ENCODE results near the gene AKAP8L. TPM values are rescaled to one million over a fixed set of nuclear protein-coding genes. Genes with fewer than 3 reads are reported as not detected.
A peak's percentile ranks its signal among the peaks of the same experiment; 100 is the strongest.

AKAP8L gene
- total RNA-seq, 4 donors from 2014 or later = 33.9 to 90.2 (median 63.4) TPM

DNA sequence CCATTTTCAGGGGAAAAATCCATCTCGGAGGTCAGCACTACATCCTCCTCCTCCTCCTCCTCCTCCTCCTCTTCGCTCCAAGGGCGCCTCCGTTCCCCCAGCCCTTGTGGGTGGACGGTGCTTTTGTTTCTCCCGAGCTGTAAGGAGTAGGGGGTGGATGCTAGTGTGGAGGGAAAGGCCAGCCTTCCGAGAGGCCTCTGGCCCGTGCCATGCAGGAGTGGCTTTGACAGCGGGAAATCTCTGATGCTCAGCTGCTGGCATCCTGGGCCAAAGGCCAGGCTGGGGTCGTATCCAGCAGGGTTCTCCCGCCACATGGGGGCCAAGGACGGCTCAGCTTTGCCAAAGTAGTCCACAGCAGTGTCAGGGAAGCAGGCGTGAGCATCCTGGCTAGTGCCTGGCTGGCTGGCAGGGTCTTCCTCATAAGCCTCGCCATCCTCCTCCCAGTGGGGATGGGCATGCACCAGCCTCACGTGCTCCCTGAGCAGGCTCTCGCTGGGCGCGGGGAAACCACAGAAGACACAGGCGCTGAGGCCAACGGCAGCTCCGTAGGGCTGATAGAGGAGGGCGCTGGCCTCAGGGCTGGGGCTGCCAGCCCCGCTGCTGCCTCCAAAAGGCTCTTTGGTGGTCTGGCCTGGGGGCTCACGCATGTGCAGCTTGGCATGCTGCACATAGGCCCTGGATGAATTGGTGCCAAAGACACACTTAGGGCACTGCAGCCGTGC is 20.5 kb upstream of the AKAP8L start:
- Histone ChIP-seq H3K4me1 (peaks cover 0 to 29% (median 19%) of the 10 kb centered on the region in 3 donors), H3K4me3 (no peak overlapping the region), H3K36me3 (peaks cover 0 to 6% (median 0%) of the 10 kb centered on the region in 3 donors), H3K27ac (peak overlapping the region in 1 of 4 donors; percentile 5), H3K27me3 (no peaks in the 10 kb centered on the region), H3K9me3 (no peaks in the 10 kb centered on the region)
- TF ChIP-seq, protein P1, sequence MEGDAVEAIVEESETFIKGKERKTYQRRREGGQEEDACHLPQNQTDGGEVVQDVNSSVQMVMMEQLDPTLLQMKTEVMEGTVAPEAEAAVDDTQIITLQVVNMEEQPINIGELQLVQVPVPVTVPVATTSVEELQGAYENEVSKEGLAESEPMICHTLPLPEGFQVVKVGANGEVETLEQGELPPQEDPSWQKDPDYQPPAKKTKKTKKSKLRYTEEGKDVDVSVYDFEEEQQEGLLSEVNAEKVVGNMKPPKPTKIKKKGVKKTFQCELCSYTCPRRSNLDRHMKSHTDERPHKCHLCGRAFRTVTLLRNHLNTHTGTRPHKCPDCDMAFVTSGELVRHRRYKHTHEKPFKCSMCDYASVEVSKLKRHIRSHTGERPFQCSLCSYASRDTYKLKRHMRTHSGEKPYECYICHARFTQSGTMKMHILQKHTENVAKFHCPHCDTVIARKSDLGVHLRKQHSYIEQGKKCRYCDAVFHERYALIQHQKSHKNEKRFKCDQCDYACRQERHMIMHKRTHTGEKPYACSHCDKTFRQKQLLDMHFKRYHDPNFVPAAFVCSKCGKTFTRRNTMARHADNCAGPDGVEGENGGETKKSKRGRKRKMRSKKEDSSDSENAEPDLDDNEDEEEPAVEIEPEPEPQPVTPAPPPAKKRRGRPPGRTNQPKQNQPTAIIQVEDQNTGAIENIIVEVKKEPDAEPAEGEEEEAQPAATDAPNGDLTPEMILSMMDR (IDR thresholded peaks at IDR 0.05) = no peak
- no peak for TF ChIP-seq POLR2A (IDR thresholded peaks at IDR 0.05)
- intact Hi-C loops (cut with DNase I) = no loop called here
- 60 to 96% methylated on average over 1 to 5 of the region's 25 CpGs for whole genome bisulfite sequencing, 2 donors
- DNase-seq = no peak

DNA sequence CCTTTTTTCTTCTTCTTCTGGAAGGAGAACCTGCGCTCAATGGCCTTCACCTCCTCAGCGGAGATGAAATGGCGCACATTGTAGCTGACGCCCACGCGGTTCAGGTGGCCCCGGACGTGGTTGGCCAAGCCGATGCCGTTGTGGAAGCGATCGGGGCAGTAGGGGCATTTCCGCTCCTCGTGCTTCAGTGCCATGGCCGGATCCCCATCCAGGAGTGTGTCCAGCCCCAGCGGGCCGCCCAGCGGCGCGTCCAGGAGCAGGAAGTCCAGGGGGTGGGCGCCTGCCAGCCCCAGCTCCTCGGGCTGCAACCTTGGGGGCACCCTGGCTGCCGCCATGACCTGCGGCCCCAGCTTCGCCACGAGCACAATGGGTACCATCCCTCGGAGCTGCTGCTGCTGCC is 19.8 kb upstream of the AKAP8L start:
- Histone ChIP-seq H3K4me1 (peaks cover 0 to 30% (median 22%) of the 10 kb centered on the region in 3 donors), H3K4me3 (no peak overlapping the region), H3K9me3 (no peaks in the 10 kb centered on the region), H3K27ac (peak overlapping the region in 2 of 4 donors; percentile 4 to 55), H3K27me3 (no peaks in the 10 kb centered on the region), H3K36me3 (peaks cover 0 to 6% (median 0%) of the 10 kb centered on the region in 3 donors)
- no peak for DNase-seq
- intact Hi-C loops (cut with DNase I) = no loop called here
- TF ChIP-seq, protein P1 (IDR thresholded peaks at IDR 0.05) = no peak
- no peak for TF ChIP-seq POLR2A (IDR thresholded peaks at IDR 0.05)
- 90 to 93% methylated on average over 2 to 5 of the region's 27 CpGs for WGBS, 2 donors

DNA sequence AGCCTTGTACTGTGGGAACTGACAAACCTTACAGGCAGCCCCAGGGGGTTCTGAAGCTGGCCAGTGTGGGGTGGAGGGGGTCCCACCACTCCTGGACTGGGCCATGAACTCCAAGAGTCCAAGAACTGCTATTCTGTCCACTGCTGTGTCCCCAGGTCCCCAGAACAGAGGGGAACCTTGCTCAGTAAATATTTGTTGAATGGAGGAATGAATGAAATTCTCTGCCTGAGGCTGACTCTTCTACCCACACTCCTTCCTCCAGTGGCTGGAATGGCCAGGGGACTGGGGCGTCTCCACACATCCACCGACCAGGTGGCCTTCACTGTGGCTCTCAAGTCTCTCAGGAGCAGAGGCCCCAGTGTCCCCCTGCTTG is 19.3 kb upstream of the AKAP8L start:
- Histone ChIP-seq H3K4me1 (peaks cover 2 to 35% (median 27%) of the 10 kb centered on the region in 3 donors), H3K36me3 (peaks cover 0 to 6% (median 0%) of the 10 kb centered on the region in 3 donors), H3K9me3 (no peaks in the 10 kb centered on the region), H3K27ac (peak overlapping the region in 3 of 4 donors; percentile 4 to 74 (median 55)), H3K27me3 (no peaks in the 10 kb centered on the region), H3K4me3 (no peak overlapping the region)
- intact Hi-C loops (cut with DNase I) = no loop called here
- TF ChIP-seq, protein P1 (IDR thresholded peaks at IDR 0.05) = no peak
- TF ChIP-seq POLR2A (IDR thresholded peaks at IDR 0.05) = no peak
- no peak for DNase-seq
- 90% methylated on average over 2 of the region's 2 CpGs; no CpG with 5 or more reads in 1 of the 2 donors for WGBS, 2 donors

DNA sequence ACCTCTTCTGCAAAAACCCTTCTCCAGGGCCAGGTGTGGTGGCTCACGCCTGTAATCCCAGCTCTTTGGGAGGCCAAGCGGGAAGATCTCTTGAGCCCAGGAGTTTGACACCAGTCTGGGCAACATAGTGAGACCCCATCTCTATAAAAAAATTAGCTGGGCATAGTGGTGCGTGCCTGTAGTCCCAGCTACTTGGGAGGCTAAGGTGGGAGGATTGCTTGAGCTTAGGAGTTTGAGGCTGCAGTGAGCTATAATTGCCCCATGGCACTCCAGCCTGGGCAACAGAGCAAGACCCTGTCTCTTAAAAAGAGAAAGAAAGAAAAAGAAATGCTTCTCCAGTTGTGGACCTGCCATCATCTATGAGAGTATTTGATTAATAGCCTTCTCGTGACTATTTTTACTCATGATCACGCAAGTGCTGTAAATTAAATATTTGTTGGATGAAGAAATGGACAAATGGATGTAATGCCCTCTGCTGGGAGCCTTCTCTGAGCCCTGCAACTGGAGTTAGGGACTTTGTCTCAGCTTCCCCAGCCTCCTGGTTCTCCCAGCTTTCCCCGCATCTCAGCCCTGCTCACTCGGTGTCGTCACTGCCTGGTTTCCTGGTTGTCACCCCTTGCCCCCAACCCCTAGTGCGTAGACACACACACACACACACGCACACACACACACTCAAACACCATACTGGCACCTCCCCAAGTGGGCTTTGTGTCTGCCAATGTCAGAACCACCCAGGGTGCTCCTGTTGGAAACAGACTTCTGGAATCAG is 18.8 kb upstream of the AKAP8L start:
- intact Hi-C loops (cut with DNase I) = no loop called here
- DNase-seq = no peak
- no peak overlapping the region for H3K4me3 ChIP-seq
- H3K27ac ChIP-seq = peak overlapping the region in 3 of 4 donors; percentile 24 to 74 (median 55)
- H3K4me1 ChIP-seq = peaks cover 6 to 40% (median 28%) of the 10 kb centered on the region in 3 donors
- TF ChIP-seq, protein P1 (IDR thresholded peaks at IDR 0.05) = peak in 2 of 6 experiments; percentile 17 to 18
- no peak for TF ChIP-seq POLR2A (IDR thresholded peaks at IDR 0.05)
- no peaks in the 10 kb centered on the region for H3K27me3 ChIP-seq
- H3K9me3 ChIP-seq = no peaks in the 10 kb centered on the region
- 58 to 71% methylated on average over 7 of the region's 10 CpGs for WGBS, 2 donors
- peaks cover 0 to 6% (median 0%) of the 10 kb centered on the region in 3 donors for H3K36me3 ChIP-seq

DNA sequence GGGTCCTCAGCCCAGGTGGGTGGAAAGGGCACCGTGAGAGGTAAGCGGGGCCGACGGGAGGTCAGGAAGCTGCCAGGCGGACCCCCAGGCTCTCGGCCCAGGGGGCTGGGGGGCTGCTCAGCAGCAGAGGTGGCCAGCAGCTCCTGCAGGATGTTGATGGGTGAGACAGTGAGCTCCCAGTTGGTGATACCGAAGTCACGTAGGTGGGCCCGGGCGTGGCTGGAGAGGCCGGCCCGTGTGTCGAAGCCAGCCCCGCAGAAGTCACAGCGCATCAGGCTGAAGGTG is 18.0 kb upstream of the AKAP8L start:
- intact Hi-C loops (cut with DNase I) = no loop called here
- DNase-seq = no peak
- H3K27ac ChIP-seq = peak overlapping the region in 3 of 4 donors; percentile 24 to 74 (median 55)
- 90 to 95% methylated on average over 6 to 9 of the region's 15 CpGs for WGBS, 2 donors
- H3K27me3 ChIP-seq = no peaks in the 10 kb centered on the region
- peaks cover 0 to 6% (median 0%) of the 10 kb centered on the region in 3 donors for H3K36me3 ChIP-seq
- no peak overlapping the region for H3K4me3 ChIP-seq
- TF ChIP-seq POLR2A (IDR thresholded peaks at IDR 0.05) = no peak
- TF ChIP-seq, protein P1 (IDR thresholded peaks at IDR 0.05) = no peak
- H3K9me3 ChIP-seq = no peaks in the 10 kb centered on the region
- peaks cover 9 to 43% (median 29%) of the 10 kb centered on the region in 3 donors for H3K4me1 ChIP-seq

Data from esophagus squamous epithelium (tissue), 5 donors.